H1 (cell line): ENCODE results near the gene CPED1. TPM values are rescaled to one million over a fixed set of nuclear protein-coding genes. Genes with fewer than 3 reads are reported as not detected.

Experiments
- CTCF ChIA-PET: fragments of 300-600 bp; sonication (Branson Sonifier 250); formaldehyde crosslinking; loops from one replicate; lab custom pipeline; 2021; ENCODE audit not compliant: partially characterized antibody; lab: Charles Lee
- POLR2A ChIA-PET: fragments of 300-600 bp; sonication (Branson Sonifier 250); formaldehyde crosslinking; loops from one replicate; lab custom pipeline; 2021; ENCODE audit warnings: inconsistent platforms; ENCODE audit not compliant: partially characterized antibody; lab: Charles Lee
- DNase-seq, 2 experiments: peaks; one replicate each; pipeline versions ENCODE4 v3.0.0 to v3.0.0-alpha.2; 2010 to 2022; ENCODE audit warnings: low spot score in 2 of 2, low read depth in 1 of 2, mixed read lengths in 1 of 2
- FAIRE-seq: peaks from 2 replicates; lab custom pipeline; 2011; peaks lifted over from hg19 to GRCh38; lab: Jason Lieb, UNC
- H2AFZ ChIP-seq: 2 replicates; pipeline ENCODE4 v1.8.1; 2012; ENCODE audit warnings: low read length, inconsistent platforms
- H2AK5ac ChIP-seq: 2 replicates; pipeline ENCODE4 v1.6.1; 2013; ENCODE audit warnings: low read depth, low read length
- H2BK120ac ChIP-seq: replicated peaks from 2 replicates; pipeline ENCODE3; 2013; ENCODE audit warnings: low read depth, low read length, inconsistent platforms
- H2BK12ac ChIP-seq: 2 replicates; pipeline ENCODE4 v1.6.1; 2013; ENCODE audit warnings: low read depth, low read length
- H2BK15ac ChIP-seq: 2 replicates; pipeline ENCODE4 v1.6.1; 2013; ENCODE audit warnings: low read length
- H2BK20ac ChIP-seq: 2 replicates; pipeline ENCODE4 v1.6.1; 2013; ENCODE audit warnings: low read length
- H2BK5ac ChIP-seq: 2 replicates; pipeline ENCODE4 v1.6.1; 2013; ENCODE audit warnings: low read depth, low read length
- H3K14ac ChIP-seq: 2 replicates; pipeline ENCODE4 v1.6.1; 2013; ENCODE audit warnings: inconsistent platforms; ENCODE audit not compliant: insufficient read length
- H3K18ac ChIP-seq: 2 replicates; pipeline ENCODE4 v1.6.1; 2013; ENCODE audit warnings: low read length; ENCODE audit errors: extremely low read depth
- H3K23ac ChIP-seq: 2 replicates; pipeline ENCODE4 v1.6.1; 2013; ENCODE audit warnings: inconsistent platforms; ENCODE audit not compliant: insufficient read length
- H3K23me2 ChIP-seq: 2 replicates; pipeline ENCODE4 v1.6.1; 2013; ENCODE audit warnings: low read depth, low read length
- H3K27ac ChIP-seq: 2 replicates; pipeline ENCODE4 v1.6.1; 2011; ENCODE audit warnings: low read depth, low read length, inconsistent platforms
- H3K27me3 ChIP-seq, 4 experiments: replicated peaks in 1 of 4; 1 replicate in 1 of 4; 2 replicates in 3 of 4; pipeline versions ENCODE4 v1.6.1 to v1.8.1; 2011 to 2013; ENCODE audit warnings: low read length in 3 of 4, mild to moderate bottlenecking in 3 of 4, inconsistent platforms in 2 of 4, mixed read lengths in 2 of 4, moderate library complexity in 1 of 4; ENCODE audit not compliant: control insufficient read depth in 3 of 4, insufficient read depth in 3 of 4; ENCODE audit errors: extremely low read depth in 1 of 4
- H3K36me3 ChIP-seq, 4 experiments: 2 replicates each; pipeline versions ENCODE4 v1.6.1 to v1.8.1; 2011 to 2013; ENCODE audit warnings: mild to moderate bottlenecking in 4 of 4, low read length in 3 of 4, moderate library complexity in 2 of 4, control low read depth in 1 of 4, inconsistent platforms in 1 of 4; ENCODE audit not compliant: insufficient read depth in 4 of 4, control insufficient read depth in 2 of 4
- H3K4ac ChIP-seq: replicated peaks from 2 replicates; pipeline ENCODE3; 2013; ENCODE audit warnings: low read length, low read depth, mixed read lengths, inconsistent platforms; ENCODE audit not compliant: insufficient read length
- H3K4me1 ChIP-seq, 4 experiments: replicated peaks in 1 of 4; 1 replicate in 1 of 4; 2 replicates in 3 of 4; pipeline versions ENCODE4 v1.6.1 to v1.8.1; 2011 to 2013; ENCODE audit warnings: low read length in 3 of 4, inconsistent platforms in 2 of 4, mixed read lengths in 1 of 4; ENCODE audit not compliant: insufficient read depth in 4 of 4, control insufficient read depth in 3 of 4
- H3K4me2 ChIP-seq, 2 experiments: 2 replicates each; pipeline versions ENCODE4 v1.6.1 to v1.8.1; 2011 to 2013; ENCODE audit warnings: low read depth in 2 of 2, low read length in 2 of 2, control low read depth in 1 of 2, inconsistent platforms in 1 of 2, mild to moderate bottlenecking in 1 of 2; ENCODE audit not compliant: insufficient read depth in 1 of 2
- H3K4me3 ChIP-seq, 4 experiments: fragments of 200-600, 300-600 bp in 1 of 4; sonication (generic), shearing (Covaris generic), sonication (Bioruptor Twin) in 1 of 4; 2 replicates each; pipeline versions ENCODE4 v1.5.1 to v1.8.1; 2011 to 2016; ENCODE audit warnings: low read length in 4 of 4, low read depth in 3 of 4, control low read depth in 2 of 4, inconsistent platforms in 2 of 4, mild to moderate bottlenecking in 2 of 4, mixed read lengths in 1 of 4, moderate library complexity in 1 of 4; ENCODE audit not compliant: insufficient read depth in 2 of 4; ENCODE audit errors: extremely low read depth in 1 of 4
- H3K56ac ChIP-seq: replicated peaks from 2 replicates; pipeline ENCODE3; 2013; ENCODE audit warnings: low read depth, mild to moderate bottlenecking, mixed read lengths, low read length, inconsistent platforms; ENCODE audit not compliant: insufficient read length
- H3K79me1 ChIP-seq: 2 replicates; pipeline ENCODE4 v1.6.1; 2013; ENCODE audit warnings: low read depth, low read length, control low read depth
- H3K79me2 ChIP-seq, 2 experiments: 2 replicates each; pipeline versions ENCODE4 v1.6.1 to v1.8.1; 2012 to 2013; ENCODE audit warnings: low read length in 2 of 2, mild to moderate bottlenecking in 2 of 2, inconsistent platforms in 1 of 2; ENCODE audit not compliant: insufficient read depth in 2 of 2, control insufficient read depth in 1 of 2
- H3K9ac ChIP-seq, 4 experiments: replicated peaks in 1 of 4; 1 replicate in 1 of 4; 2 replicates in 3 of 4; pipeline versions ENCODE4 v1.6.1 to v1.8.1; 2011 to 2013; ENCODE audit warnings: low read depth in 3 of 4, low read length in 3 of 4, control low read depth in 2 of 4, mild to moderate bottlenecking in 2 of 4, moderate library complexity in 2 of 4, inconsistent platforms in 1 of 4; ENCODE audit errors: extremely low read depth in 1 of 4
- H3K9me3 ChIP-seq, 2 experiments: 2 replicates each; pipeline versions ENCODE4 v1.6.1 to v1.8.1; 2012 to 2013; ENCODE audit warnings: mild to moderate bottlenecking in 2 of 2, moderate library complexity in 2 of 2, control low read depth in 1 of 2, inconsistent platforms in 1 of 2, low read depth in 1 of 2, low read length in 1 of 2, mixed read lengths in 1 of 2; ENCODE audit not compliant: insufficient read depth in 2 of 2
- H4K20me1 ChIP-seq, 2 experiments: replicated peaks in 1 of 2; 2 replicates each; pipeline versions ENCODE3 to v1.8.1; 2011 to 2013; ENCODE audit warnings: inconsistent platforms in 2 of 2, low read length in 2 of 2, mild to moderate bottlenecking in 1 of 2; ENCODE audit not compliant: insufficient read depth in 2 of 2, control insufficient read depth in 1 of 2
- H4K5ac ChIP-seq: 2 replicates; pipeline ENCODE4 v1.6.1; 2013; ENCODE audit warnings: low read length, low read depth, mixed read lengths, inconsistent platforms; ENCODE audit not compliant: insufficient read length
- H4K8ac ChIP-seq: 2 replicates; pipeline ENCODE4 v1.8.0; 2013; ENCODE audit warnings: mild to moderate bottlenecking, moderate library complexity, low read length, inconsistent platforms; ENCODE audit not compliant: insufficient read depth; ENCODE audit errors: extremely low read depth
- H4K91ac ChIP-seq: replicated peaks from 2 replicates; pipeline ENCODE3; 2013; ENCODE audit warnings: low read length, mixed read lengths, inconsistent platforms; ENCODE audit not compliant: insufficient read length
- BACH1 ChIP-seq: IDR thresholded peaks from 2 replicates; pipeline ENCODE4 v1.6.1; 2012; ENCODE audit warnings: low read length, improper control_type of control experiment
- CBX8 ChIP-seq: fragments of 300-800, 300-1000 bp; sonication (generic); IDR thresholded peaks from 2 replicates; pipeline ENCODE4 v1.7.1; 2016; ENCODE audit warnings: low read depth, low read length, borderline replicate concordance
- CEBPB ChIP-seq: IDR thresholded peaks from 2 replicates; pipeline ENCODE4 v1.6.1; 2012; ENCODE audit warnings: low read depth, low read length
- FOSL1 ChIP-seq: IDR thresholded peaks from 2 replicates; pipeline ENCODE4 v1.6.1; 2011; ENCODE audit warnings: mild to moderate bottlenecking, low read depth, low read length, moderate library complexity; ENCODE audit not compliant: insufficient read depth
- KDM1A ChIP-seq: fragments of 200-600, 300-600 bp; sonication (generic); IDR thresholded peaks from 2 replicates; pipeline ENCODE4 v1.7.1; 2016; ENCODE audit warnings: mild to moderate bottlenecking, low read length, borderline replicate concordance
- SAP30 ChIP-seq: fragments of 300-600 bp; sonication (generic); IDR thresholded peaks from 2 replicates; pipeline ENCODE4 v1.7.1; 2012; ENCODE audit warnings: low read length, moderate library complexity, mild to moderate bottlenecking, inconsistent platforms; ENCODE audit not compliant: insufficient read depth, insufficient replicate concordance
- ZNF274 ChIP-seq: IDR thresholded peaks from 2 replicates; pipeline ENCODE4 v1.7.0; 2012; ENCODE audit warnings: low read length, borderline replicate concordance; ENCODE audit errors: extremely low read depth
- WGBS, 2 experiments: shearing (Covaris generic) in 1 of 2; methylation state at CpG; one replicate each; pipeline versions ENCODE4 v1.1.6 to v1.1.7; 2013 to 2015; ENCODE audit warnings: low lambda C conversion rate in 2 of 2, mixed read lengths in 2 of 2, inconsistent platforms in 1 of 2, low coverage in 1 of 2, missing lambda C conversion rate in 1 of 2; ENCODE audit not compliant: insufficient replicate concordance in 2 of 2, insufficient coverage in 1 of 2, insufficient read length in 1 of 2; ENCODE audit errors: extremely low coverage in 1 of 2, missing lambda C conversion rate in 1 of 2; 5-methylcytosine and 5-hydroxymethylcytosine counted together
- polyA plus RNA-seq, 7 experiments: library from polyadenylated mRNA; depleted of rRNA in 3 of 7; stranded (reverse) in 5 of 7; unstranded in 2 of 7; fragments of >200 nt in 5 of 7; fragments of 200-250 nt in 2 of 7; gene quantifications; 1 replicate in 5 of 7; 2 replicates in 1 of 7; 4 replicates in 1 of 7; pipeline versions ENCODE4 v1.2.1 to v1.2.3, GENCODE V29; 2011 to 2013; ENCODE audit warnings: missing spikeins in 2 of 7, mixed read lengths in 2 of 7
- total RNA-seq: library from RNA; stranded (reverse); fragmentation: NEBNext Ultra II Directional; extraction: Animal tissue kit (Norgen Biotek cat#: 25700); gene quantifications from 2 replicates; pipeline ENCODE4 v1.2.1, GENCODE V29; 2021

The CPED1 gene
- total and polyA plus RNA-seq, 2 of the 8 experiments (the other 6 are each of a cell fraction or from before 2014, with no cell fraction given): 0.08 to 0.39 TPM

GRCh38 chr7:121097577-121097976 is 109.1 kb downstream of the CPED1 start:
- H2AK5ac ChIP-seq: no peak overlapping the region
- no peaks in the 10 kb centered on the region for H3K27me3 ChIP-seq
- no peak overlapping the region for H4K8ac ChIP-seq
- ChIA-PET CTCF (interaction anchor here (0.8 to 3.9 kb wide), 6 partner anchors 11 to 122 kb away, joined by 3 to 23 read pairs (median 8); partner anchors contain the start of gene CPED1), POLR2A (no interaction called here)
- H3K9me3 ChIP-seq: no peaks in the 10 kb centered on the region
- no peak overlapping the region for H2BK120ac ChIP-seq
- H3K23me2 ChIP-seq: no peaks in the 10 kb centered on the region
- no peak overlapping the region for H4K5ac ChIP-seq
- no peak overlapping the region for H2BK20ac ChIP-seq
- FAIRE-seq (no peak), DNase-seq (no peak)
- H4K20me1 ChIP-seq: no peaks in the 10 kb centered on the region
- no peak overlapping the region for H3K4ac ChIP-seq
- no peak overlapping the region for H3K4me2 ChIP-seq
- no peak overlapping the region for H3K56ac ChIP-seq
- H3K4me3 ChIP-seq: no peak overlapping the region
- no peak overlapping the region for H3K18ac ChIP-seq
- no peak overlapping the region for H2BK15ac ChIP-seq
- no peak overlapping the region for H2BK12ac ChIP-seq
- no peak overlapping the region for H2BK5ac ChIP-seq
- WGBS, 2 experiments: 84% methylated on average over 4 of the region's 4 CpGs; no CpG with 5 or more reads in 1 of the 2 experiments
- no peak overlapping the region for H4K91ac ChIP-seq
- no peak overlapping the region for H3K27ac ChIP-seq
- no peaks in the 10 kb centered on the region for H3K36me3 ChIP-seq
- no peaks in the 10 kb centered on the region for H3K79me2 ChIP-seq
- no peaks in the 10 kb centered on the region for H3K79me1 ChIP-seq
- no peak overlapping the region for H3K23ac ChIP-seq
- no peak overlapping the region for H2AFZ ChIP-seq
- H3K9ac ChIP-seq: no peak overlapping the region
- no peak overlapping the region for H3K14ac ChIP-seq
- H3K4me1 ChIP-seq: peaks cover 3 to 11% (median 4%) of the 10 kb centered on the region in 4 experiments; a peak in 5 of 7 replicates
- TF ChIP-seq FOSL1 (no peak), SAP30 (no peak), KDM1A (no peak), ZNF274 (no peak), BACH1 (no peak), CEBPB (no peak), CBX8 (no peak)
